DOHH2 (cell line): Measurements from ENCODE around the gene PCNX2.

Experiments used
- H3F3A ChIP-seq: fragments of 200-600 bp; sonication (generic), shearing (Covaris generic); 2 replicates; pipeline ENCODE4 v1.6.0; 2016; ENCODE audit warnings: antibody characterized with exemption, mild to moderate bottlenecking; ENCODE audit not compliant: control insufficient read depth, insufficient read depth
- H3K27ac ChIP-seq: fragments of 200-600 bp; sonication (generic); 2 replicates; pipeline ENCODE4 v1.5.1; 2014; ENCODE audit warnings: low read depth, mild to moderate bottlenecking, low read length, moderate library complexity
- H3K27me3 ChIP-seq: fragments of 200-600 bp; sonication (generic); 2 replicates; pipeline ENCODE4 v1.6.1; 2014; ENCODE audit warnings: mild to moderate bottlenecking, low read length, mixed read lengths; ENCODE audit not compliant: control insufficient read depth
- H3K36me3 ChIP-seq: fragments of 200-600 bp; sonication (generic); 2 replicates; pipeline ENCODE4 v1.6.1; 2014; ENCODE audit warnings: mild to moderate bottlenecking, low read length, moderate library complexity, mixed read lengths; ENCODE audit not compliant: control insufficient read depth
- H3K4me1 ChIP-seq: fragments of 200-600 bp; sonication (generic); 2 replicates; pipeline ENCODE4 v1.6.1; 2014; ENCODE audit warnings: mild to moderate bottlenecking, low read length, mixed read lengths; ENCODE audit not compliant: control insufficient read depth
- H3K4me2 ChIP-seq: fragments of 200-600 bp; sonication (generic); 2 replicates; pipeline ENCODE4 v1.6.0; 2014; ENCODE audit warnings: mild to moderate bottlenecking, low read length, moderate library complexity
- H3K4me3 ChIP-seq: fragments of 200-600 bp; sonication (generic); 2 replicates; pipeline ENCODE4 v1.5.1; 2014; ENCODE audit warnings: mild to moderate bottlenecking, low read length, mixed read lengths
- H3K79me2 ChIP-seq: fragments of 200-600 bp; sonication (generic); 2 replicates; pipeline ENCODE4 v1.6.1; 2014; ENCODE audit warnings: mild to moderate bottlenecking, low read length, mixed read lengths; ENCODE audit not compliant: control insufficient read depth
- H3K9me2 ChIP-seq: fragments of 200-600 bp; sonication (generic); replicated peaks from 2 replicates; pipeline ENCODE4 v1.6.1; 2014; ENCODE audit warnings: mild to moderate bottlenecking, low read length, mixed read lengths; ENCODE audit not compliant: control insufficient read depth
- H3K9me3 ChIP-seq: fragments of 200-600 bp; sonication (generic); 2 replicates; pipeline ENCODE4 v1.6.1; 2014; ENCODE audit warnings: antibody characterized with exemption, low read length, mixed read lengths; ENCODE audit not compliant: control insufficient read depth, insufficient read depth
- H4K20me1 ChIP-seq: fragments of 200-600 bp; sonication (generic); 2 replicates; pipeline ENCODE4 v1.6.0; 2014; ENCODE audit warnings: low read depth, mild to moderate bottlenecking, antibody characterized with exemption, low read length, moderate library complexity; ENCODE audit not compliant: control insufficient read depth, insufficient read depth
- CTCF ChIP-seq: fragments of 200-600 bp; sonication (generic); IDR thresholded peaks from one replicate; pipeline ENCODE4 v1.5.1; 2014; ENCODE audit warnings: antibody characterized with exemption, mild to moderate bottlenecking, low read depth, low read length; ENCODE audit not compliant: poor library complexity, severe bottlenecking
- EZH2phosphoT487 ChIP-seq: fragments of 200-600 bp; sonication (generic); IDR thresholded peaks from 2 replicates; pipeline ENCODE4 v1.6.1; 2017; ENCODE audit warnings: borderline replicate concordance, mild to moderate bottlenecking, antibody characterized with exemption, low read length, moderate library complexity, mixed read lengths

PCNX2 gene

GRCh38 chr1:233094691-233095090, 200.8 kb downstream of the PCNX2 start:
- Histone ChIP-seq H3K4me3 (no peak overlapping the region), H4K20me1 (no peaks in the 10 kb centered on the region), H3K4me2 (no peak overlapping the region), H3K4me1 (no peaks in the 10 kb centered on the region), H3K27ac (no peak overlapping the region), H3K9me3 (no peaks in the 10 kb centered on the region), H3F3A (no peaks in the 10 kb centered on the region), H3K27me3 (no peaks in the 10 kb centered on the region), H3K9me2 (no peaks in the 10 kb centered on the region), H3K79me2 (no peaks in the 10 kb centered on the region), H3K36me3 (no peaks in the 10 kb centered on the region)
- no peak for TF ChIP-seq CTCF
- no peak for TF ChIP-seq EZH2phosphoT487

GRCh38 chr1:233094269-233094668, 201.3 kb downstream of the PCNX2 start:
- no peaks in the 10 kb centered on the region for H3K27me3 ChIP-seq
- no peak for TF ChIP-seq CTCF
- no peak for TF ChIP-seq EZH2phosphoT487
- H3K4me3 ChIP-seq, result no peak overlapping the region
- no peaks in the 10 kb centered on the region for H3K9me2 ChIP-seq
- no peaks in the 10 kb centered on the region for H3K9me3 ChIP-seq
- no peaks in the 10 kb centered on the region for H3K79me2 ChIP-seq
- H3K4me2 ChIP-seq, result no peak overlapping the region
- no peak overlapping the region for H3K27ac ChIP-seq
- no peaks in the 10 kb centered on the region for H3K4me1 ChIP-seq
- H4K20me1 ChIP-seq, result no peaks in the 10 kb centered on the region
- no peaks in the 10 kb centered on the region for H3K36me3 ChIP-seq
- no peaks in the 10 kb centered on the region for H3F3A ChIP-seq

GRCh38 chr1:233090746-233091494, 204.6 kb downstream of the PCNX2 start:
- H3K27ac ChIP-seq, result no peak overlapping the region
- H3K9me2 ChIP-seq, result no peaks in the 10 kb centered on the region
- H3K9me3 ChIP-seq, result no peaks in the 10 kb centered on the region
- no peaks in the 10 kb centered on the region for H3K27me3 ChIP-seq
- H3K4me1 ChIP-seq, result no peaks in the 10 kb centered on the region
- no peak overlapping the region for H3K4me2 ChIP-seq
- H3K79me2 ChIP-seq, result no peaks in the 10 kb centered on the region
- TF ChIP-seq EZH2phosphoT487, result no peak
- TF ChIP-seq CTCF, result no peak
- no peaks in the 10 kb centered on the region for H3F3A ChIP-seq
- no peaks in the 10 kb centered on the region for H4K20me1 ChIP-seq
- H3K4me3 ChIP-seq, result no peak overlapping the region
- no peaks in the 10 kb centered on the region for H3K36me3 ChIP-seq
